Measurements from ENCODE around the gene STK33. TPM values are rescaled to one million over a fixed set of nuclear protein-coding genes. Genes with fewer than 3 reads are reported as not detected.

STK33 gene
- total RNA-seq, 3 donors from 2014 or later, result 0.33 to 2.4 (median 1.2) TPM

DNA sequence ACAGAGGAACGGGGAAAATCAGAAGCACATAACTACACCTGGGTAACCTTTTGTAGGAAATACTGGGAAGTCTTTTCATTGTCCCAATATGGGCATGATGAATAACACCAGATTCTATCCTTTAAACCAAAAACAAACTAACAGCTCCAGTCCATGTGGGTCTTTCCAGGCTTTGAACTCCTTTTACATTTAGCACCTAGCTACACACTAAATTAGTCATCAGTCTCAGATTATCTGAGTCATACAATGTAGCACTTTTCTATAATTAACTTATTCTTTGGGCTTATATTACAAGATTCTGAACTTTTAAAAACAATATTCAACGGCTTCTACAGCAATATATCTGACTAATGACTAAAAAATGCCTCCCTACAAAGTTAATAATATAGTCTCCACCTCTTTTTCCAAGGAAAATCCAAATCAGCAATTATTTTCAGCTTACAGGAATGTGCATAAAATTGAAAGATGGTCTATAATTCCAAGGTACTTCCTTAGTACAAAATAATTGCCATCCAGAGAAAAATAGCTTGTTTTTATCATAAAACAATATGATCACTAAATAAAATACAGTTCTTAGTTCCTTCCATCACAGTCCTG, 26.3 kb downstream of the STK33 start:
- no peaks in the 10 kb centered on the region for H3K4me1 ChIP-seq
- no peak for DNase-seq (ENCODE audit: low spot score in 2 of 2)
- no peak overlapping the region for H3K27ac ChIP-seq
- TF ChIP-seq, protein P1, sequence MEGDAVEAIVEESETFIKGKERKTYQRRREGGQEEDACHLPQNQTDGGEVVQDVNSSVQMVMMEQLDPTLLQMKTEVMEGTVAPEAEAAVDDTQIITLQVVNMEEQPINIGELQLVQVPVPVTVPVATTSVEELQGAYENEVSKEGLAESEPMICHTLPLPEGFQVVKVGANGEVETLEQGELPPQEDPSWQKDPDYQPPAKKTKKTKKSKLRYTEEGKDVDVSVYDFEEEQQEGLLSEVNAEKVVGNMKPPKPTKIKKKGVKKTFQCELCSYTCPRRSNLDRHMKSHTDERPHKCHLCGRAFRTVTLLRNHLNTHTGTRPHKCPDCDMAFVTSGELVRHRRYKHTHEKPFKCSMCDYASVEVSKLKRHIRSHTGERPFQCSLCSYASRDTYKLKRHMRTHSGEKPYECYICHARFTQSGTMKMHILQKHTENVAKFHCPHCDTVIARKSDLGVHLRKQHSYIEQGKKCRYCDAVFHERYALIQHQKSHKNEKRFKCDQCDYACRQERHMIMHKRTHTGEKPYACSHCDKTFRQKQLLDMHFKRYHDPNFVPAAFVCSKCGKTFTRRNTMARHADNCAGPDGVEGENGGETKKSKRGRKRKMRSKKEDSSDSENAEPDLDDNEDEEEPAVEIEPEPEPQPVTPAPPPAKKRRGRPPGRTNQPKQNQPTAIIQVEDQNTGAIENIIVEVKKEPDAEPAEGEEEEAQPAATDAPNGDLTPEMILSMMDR (IDR thresholded peaks at IDR 0.05), result no peak
- TF ChIP-seq POLR2A (IDR thresholded peaks at IDR 0.05) (no peak), POLR2AphosphoS5 (IDR thresholded peaks at IDR 0.05) (no peak)
- no peaks in the 10 kb centered on the region for H3K9me3 ChIP-seq
- no peaks in the 10 kb centered on the region for H3K36me3 ChIP-seq
- H3K4me3 ChIP-seq, result no peak overlapping the region
- H3K27me3 ChIP-seq, result no peaks in the 10 kb centered on the region
- intact Hi-C loops (cut with DNase I; ENCODE audit: low total_unique reads), result no loop called here

DNA sequence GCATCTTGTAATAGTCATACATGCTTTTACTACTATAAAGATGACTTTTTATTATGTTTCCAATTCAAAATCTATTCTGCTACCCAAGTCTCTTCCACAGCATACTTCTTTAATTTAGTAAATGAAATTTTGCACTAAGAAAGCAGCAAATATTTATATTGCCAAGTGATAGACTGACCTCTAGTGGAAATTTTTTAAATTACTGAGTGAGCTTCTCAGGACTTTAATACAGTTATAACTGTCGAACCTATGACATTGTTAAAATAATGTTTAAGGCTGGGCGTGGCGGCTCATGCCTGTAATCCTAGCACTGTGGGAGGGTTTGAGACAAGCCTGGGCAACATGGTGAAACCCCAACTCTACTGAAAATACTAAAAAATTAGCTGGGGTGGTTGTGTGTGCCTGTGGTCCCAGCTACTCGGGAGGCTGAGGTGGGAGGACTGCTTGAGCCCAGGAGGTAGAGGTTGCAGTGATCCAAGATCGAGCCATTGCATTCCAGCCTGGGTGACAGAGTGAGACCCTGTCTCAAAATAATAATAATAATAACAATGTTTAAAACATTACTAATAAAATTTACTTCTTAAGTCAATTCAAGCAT, 27.3 kb downstream of the STK33 start:
- DNase-seq (ENCODE audit: low spot score in 2 of 2), result no peak
- Histone ChIP-seq H3K4me3 (no peak overlapping the region), H3K27me3 (no peaks in the 10 kb centered on the region), H3K27ac (no peak overlapping the region), H3K4me1 (no peaks in the 10 kb centered on the region), H3K36me3 (no peaks in the 10 kb centered on the region), H3K9me3 (peaks cover 0 to 7% of the 10 kb centered on the region in 2 donors)
- TF ChIP-seq POLR2A (IDR thresholded peaks at IDR 0.05), result no peak
- TF ChIP-seq, protein P1 (IDR thresholded peaks at IDR 0.05), result peak; percentile 12 to 65 (median 65)
- TF ChIP-seq POLR2AphosphoS5 (IDR thresholded peaks at IDR 0.05), result no peak
- intact Hi-C loops (cut with DNase I; ENCODE audit: low total_unique reads), result no loop called here

DNA sequence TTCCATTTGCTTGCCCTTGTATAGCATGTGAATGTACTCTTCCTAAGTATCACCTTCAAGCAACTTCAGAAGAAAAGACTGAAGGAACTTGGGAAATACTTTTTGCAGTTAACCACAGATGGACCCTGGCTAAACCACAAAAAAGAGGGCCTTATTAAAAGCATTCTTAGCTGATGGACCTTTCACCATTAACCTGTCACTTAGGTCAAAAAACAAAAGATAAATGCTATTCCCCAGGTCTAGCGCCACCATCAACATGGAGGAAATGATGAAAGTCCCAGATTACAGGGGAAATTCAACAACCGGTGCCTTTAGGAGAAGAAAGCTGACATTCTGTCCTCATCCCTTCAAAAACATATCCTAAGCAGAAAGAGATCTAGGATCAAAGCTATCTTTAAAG, 29.5 kb downstream of the STK33 start:
- Histone ChIP-seq H3K4me3 (no peak overlapping the region), H3K27ac (no peak overlapping the region), H3K4me1 (no peaks in the 10 kb centered on the region), H3K9me3 (peaks cover 0 to 16% of the 10 kb centered on the region in 2 donors), H3K36me3 (no peaks in the 10 kb centered on the region), H3K27me3 (no peaks in the 10 kb centered on the region)
- intact Hi-C loops (cut with DNase I; ENCODE audit: low total_unique reads), result no loop called here
- TF ChIP-seq POLR2AphosphoS5 (IDR thresholded peaks at IDR 0.05) (no peak), POLR2A (IDR thresholded peaks at IDR 0.05) (no peak)
- TF ChIP-seq, protein P1 (IDR thresholded peaks at IDR 0.05), result no peak
- no peak for DNase-seq (ENCODE audit: low spot score in 2 of 2)

DNA sequence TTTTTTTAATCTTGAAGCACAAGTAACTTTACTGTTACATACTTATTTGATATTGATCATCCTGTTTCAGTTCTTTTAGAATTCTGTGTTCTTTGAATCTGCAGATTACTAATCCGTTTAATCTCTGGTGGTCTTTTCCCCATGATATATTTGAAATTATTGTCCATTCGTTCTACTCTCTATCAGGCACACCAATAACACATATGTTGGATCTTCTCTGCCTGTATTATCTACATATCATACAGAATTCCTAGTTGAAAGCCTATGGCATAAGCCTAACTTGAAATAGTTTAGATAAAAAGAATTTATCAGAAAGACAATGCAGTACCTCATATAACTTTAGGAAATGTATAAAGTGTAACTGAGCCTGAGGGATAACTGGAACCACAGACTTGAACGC, 32.6 kb downstream of the STK33 start:
- intact Hi-C loops (cut with DNase I; ENCODE audit: low total_unique reads), result no loop called here

DNA sequence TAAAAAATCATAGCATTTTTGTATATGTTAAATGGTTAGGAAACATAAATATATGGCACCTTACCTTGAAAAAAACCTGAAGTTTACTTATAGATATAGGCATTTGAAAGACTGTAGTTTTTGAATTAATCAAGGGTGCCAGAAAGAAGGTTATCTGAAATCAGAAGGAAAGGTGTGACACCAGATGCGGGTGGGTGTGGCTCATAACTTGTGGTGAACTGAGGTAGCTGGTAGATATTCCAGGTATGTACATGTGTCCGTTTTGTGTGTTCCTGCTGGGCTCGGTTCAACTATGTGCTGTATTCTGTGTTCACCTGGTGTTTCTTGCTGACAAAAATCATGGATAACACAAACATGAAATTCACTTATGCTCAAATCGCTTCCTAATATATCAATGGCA, 35.6 kb downstream of the STK33 start:
- DNase-seq (ENCODE audit: low spot score in 2 of 2), result no peak
- H3K9me3 ChIP-seq, result peaks cover 0 to 16% of the 10 kb centered on the region in 2 donors
- no peak overlapping the region for H3K4me3 ChIP-seq
- no peak for TF ChIP-seq POLR2AphosphoS5 (IDR thresholded peaks at IDR 0.05)
- TF ChIP-seq, protein P1 (IDR thresholded peaks at IDR 0.05), result no peak
- TF ChIP-seq POLR2A (IDR thresholded peaks at IDR 0.05), result no peak
- no peaks in the 10 kb centered on the region for H3K27me3 ChIP-seq
- no peak overlapping the region for H3K27ac ChIP-seq
- intact Hi-C loops (cut with DNase I; ENCODE audit: low total_unique reads), result loop anchor here (5.0 kb wide), 1 partner anchor 551 kb away; no protein-coding TSS in a partner anchor
- no peaks in the 10 kb centered on the region for H3K36me3 ChIP-seq
- no peaks in the 10 kb centered on the region for H3K4me1 ChIP-seq

More for the DNA sequence above, 32.6 kb downstream of the STK33 start:
- TF ChIP-seq, protein P1 (IDR thresholded peaks at IDR 0.05), result no peak
- TF ChIP-seq POLR2AphosphoS5 (IDR thresholded peaks at IDR 0.05) (no peak), POLR2A (IDR thresholded peaks at IDR 0.05) (no peak)
- no peaks in the 10 kb centered on the region for H3K4me1 ChIP-seq
- H3K27ac ChIP-seq, result no peak overlapping the region
- H3K9me3 ChIP-seq, result peaks cover 0 to 16% of the 10 kb centered on the region in 2 donors
- H3K27me3 ChIP-seq, result no peaks in the 10 kb centered on the region
- H3K4me3 ChIP-seq, result no peak overlapping the region
- DNase-seq (ENCODE audit: low spot score in 2 of 2), result no peak
- H3K36me3 ChIP-seq, result no peaks in the 10 kb centered on the region
